Tongue (tissue), 3 donors: ENCODE results near the gene KLHL6. TPM values are rescaled to one million over a fixed set of nuclear protein-coding genes. Genes with fewer than 3 reads are reported as not detected.
"Not testable (repeated sequence)": the region's sequence is repeated elsewhere in the genome, so short reads cannot be mapped to it uniquely, and the experiment has no call there.

Experiments used
- DNase-seq: peaks from one replicate; pipeline ENCODE4 v3.0.0-alpha.2; 2015
- small RNA-seq: library from RNA; depleted of rRNA; stranded (forward); fragments of <200 nt; gene quantifications from one replicate; pipeline ENCODE3, GENCODE V24; 2014; ENCODE audit warnings: low replicate concordance
- total RNA-seq: library from RNA; depleted of rRNA; stranded (reverse); fragments of >200 nt; gene quantifications from one replicate; pipeline ENCODE4 v1.2.3, GENCODE V29; 2014

Gene KLHL6
- total RNA-seq, 1 donor from 2014 or later, result 4.2 TPM

GRCh38 chr3:183447206-183448001, 108.1 kb downstream of the KLHL6 start:
- DNase-seq, result peak; percentile 96

DNA sequence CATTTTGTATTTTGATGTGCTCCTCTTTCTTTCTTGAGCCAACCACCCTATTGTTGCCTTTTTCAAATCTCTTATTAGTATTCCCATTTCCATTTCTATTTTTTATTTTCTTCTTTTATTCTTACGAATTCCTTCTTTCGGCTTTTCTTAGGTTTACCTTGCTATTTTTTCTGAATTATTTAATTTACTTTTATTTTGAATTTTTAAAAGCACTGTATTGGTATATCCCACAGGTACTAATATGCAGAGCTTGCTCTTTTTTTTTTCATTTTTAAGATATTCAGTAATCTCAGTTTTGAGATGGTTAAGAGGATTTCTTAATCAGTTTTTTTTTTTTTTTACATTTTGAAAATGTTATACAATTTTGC, 108.7 kb downstream of the KLHL6 start:
- no peak for DNase-seq

DNA sequence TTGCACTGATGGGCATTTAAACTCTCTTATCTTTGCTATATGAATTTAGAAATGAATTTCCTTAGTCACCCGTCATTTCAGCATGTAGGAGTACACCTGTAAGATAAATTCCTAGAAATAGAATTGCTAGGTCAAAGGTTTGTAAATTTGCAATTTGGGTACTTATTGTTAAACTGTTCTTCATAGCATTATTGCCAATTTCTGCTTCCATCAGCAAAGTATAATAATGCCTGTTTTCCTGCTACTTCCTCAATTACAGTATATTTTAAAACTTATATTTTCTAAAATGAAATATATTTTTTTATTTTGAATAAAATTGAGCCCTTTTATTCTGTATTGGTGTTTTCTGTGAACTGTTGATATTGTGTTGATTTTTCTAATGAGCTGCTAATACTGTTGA, 110.8 kb downstream of the KLHL6 start:
- no peak for DNase-seq

- DNase-seq, result no peak
These were observed 111.8 kb downstream of the KLHL6 start for GRCh38 chr3:183443395-183444385.

GRCh38 chr3:183442994-183443393, 112.5 kb downstream of the KLHL6 start:
- no peak for DNase-seq

- DNase-seq, result not testable (repeated sequence)
These were observed 115.0 kb downstream of the KLHL6 start for GRCh38 chr3:183440521-183440920.

GRCh38 chr3:183439515-183439914, 116.0 kb downstream of the KLHL6 start:
- DNase-seq, result no peak

- DNase-seq, result no peak
These were observed 116.8 kb downstream of the KLHL6 start for GRCh38 chr3:183438735-183439134.

GRCh38 chr3:183437666-183438564, 117.6 kb downstream of the KLHL6 start:
- DNase-seq, result no peak

Small RNA genes within 50 kb of the gene (small RNA-seq; reads per million reads assigned to genes)
- not detected for gene RF00092
- not detected for gene RF00394
- gene RF01241, result not detected
- 6.3 reads per million, percentile 93 among the genes with 10 or more reads in this experiment for gene SNORA63D

Other genes starting within 250 kb of the KLHL6 start
- gene MCF2L2, start 127.1 kb downstream of the KLHL6 start, total RNA-seq, result 2.6 TPM
- 221 TPM for gene KLHL24, start 79.9 kb upstream of the KLHL6 start, total RNA-seq
- gene YEATS2, start 142.1 kb upstream of the KLHL6 start, total RNA-seq, result 36.5 TPM